WTC11 (cell line): ENCODE results near the gene NDC1. TPM values are rescaled to one million over a fixed set of nuclear protein-coding genes. Genes with fewer than 3 reads are reported as not detected.

ENCODE experiments used
- ATAC-seq: fragments of 200-7000 bp; cut with Tn5 transposase; 2 replicates; pipeline ENCODE4 v1.10.0; 2021; ENCODE audit warnings: mild to moderate bottlenecking, moderate library complexity
- Bru-seq: library from RNA; stranded (reverse); fragments of 400-500 nt; gene quantifications from one replicate; lab custom pipeline; 2021; lab: Mats Ljungman, UMichigan
- CTCF ChIA-PET: fragments of 300-600 bp; sonication (Branson Sonifier 250); formaldehyde crosslinking; loops from one replicate; lab custom pipeline; 2021; ENCODE audit warnings: antibody characterized with exemption; lab: Charles Lee
- POLR2A ChIA-PET: fragments of 350-600 bp; sonication (Branson Sonifier 250); formaldehyde crosslinking; loops from one replicate; lab custom pipeline; 2021; ENCODE audit warnings: antibody characterized with exemption; lab: Charles Lee
- DNase-seq: peaks from one replicate; pipeline ENCODE4 v3.0.0; 2021; ENCODE audit warnings: low spot score
- H3K27ac Mint-ChIP-seq: 2 replicates; pipeline ENCODE4 v1.8.0; 2021; ENCODE audit warnings: mixed read lengths
- H3K27me3 Mint-ChIP-seq: 2 replicates; pipeline ENCODE4 v1.8.0; 2021; ENCODE audit warnings: low read depth, mild to moderate bottlenecking, moderate library complexity, mixed read lengths
- H3K36me3 Mint-ChIP-seq: 2 replicates; pipeline ENCODE4 v1.8.0; 2021; ENCODE audit warnings: mixed read lengths
- H3K4me1 Mint-ChIP-seq: 2 replicates; pipeline ENCODE4 v1.8.0; 2022; ENCODE audit warnings: mixed read lengths
- H3K4me3 Mint-ChIP-seq: 2 replicates; pipeline ENCODE4 v1.8.0; 2021; ENCODE audit warnings: mild to moderate bottlenecking, moderate library complexity, mixed read lengths
- H3K9me3 Mint-ChIP-seq: 2 replicates; pipeline ENCODE4 v1.8.0; 2021; ENCODE audit warnings: mixed read lengths
- CBFB ChIP-seq: sonication (generic); formaldehyde crosslinking; IDR thresholded peaks from 2 replicates; pipeline ENCODE4 v1.8.1; 2022; ENCODE audit warnings: mild to moderate bottlenecking, low read depth, missing genetic modification reagents
- ELF4 ChIP-seq: sonication (generic); formaldehyde crosslinking; IDR thresholded peaks from 2 replicates; pipeline ENCODE4 v1.8.1; 2022; ENCODE audit warnings: low read depth, mild to moderate bottlenecking, moderate library complexity, missing genetic modification reagents
- ETV6 ChIP-seq: sonication (generic); formaldehyde crosslinking; IDR thresholded peaks from 2 replicates; pipeline ENCODE4 v1.8.1; 2022; ENCODE audit warnings: mild to moderate bottlenecking, missing genetic modification reagents
- FOXK1 ChIP-seq: sonication (generic); formaldehyde crosslinking; IDR thresholded peaks from 2 replicates; pipeline ENCODE4 v1.8.0; 2022; ENCODE audit warnings: mild to moderate bottlenecking, moderate library complexity, missing genetic modification reagents
- FOXP1 ChIP-seq: sonication (generic); formaldehyde crosslinking; IDR thresholded peaks from 2 replicates; pipeline ENCODE4 v1.8.0; 2022; ENCODE audit warnings: missing genetic modification reagents, mild to moderate bottlenecking, moderate library complexity, borderline replicate concordance
- GABPB1 ChIP-seq: sonication (generic); formaldehyde crosslinking; IDR thresholded peaks from 2 replicates; pipeline ENCODE4 v1.8.1; 2023; ENCODE audit warnings: mild to moderate bottlenecking, missing genetic modification reagents
- GTF2I ChIP-seq: fragments of 250-450 bp; sonication (Bioruptor Pico); conservative IDR thresholded peaks from 2 replicates; pipeline ENCODE4 v1.4.0; 2021; ENCODE audit warnings: mild to moderate bottlenecking
- MXD4 ChIP-seq: fragments of 250-450 bp; sonication (Bioruptor Pico); IDR thresholded peaks from 2 replicates; pipeline ENCODE4 v1.8.0; 2021; ENCODE audit warnings: mild to moderate bottlenecking, moderate library complexity, borderline replicate concordance
- MYBL2 ChIP-seq: sonication (generic); formaldehyde crosslinking; IDR thresholded peaks from 2 replicates; pipeline ENCODE4 v1.8.1; 2023; ENCODE audit warnings: mild to moderate bottlenecking, moderate library complexity, missing genetic modification reagents
- NR1H2 ChIP-seq: sonication (generic); formaldehyde crosslinking; IDR thresholded peaks from 2 replicates; pipeline ENCODE4 v1.9.0; 2021; ENCODE audit warnings: mild to moderate bottlenecking, moderate library complexity, missing genetic modification reagents
- RELA ChIP-seq: sonication (generic); formaldehyde crosslinking; IDR thresholded peaks from 2 replicates; pipeline ENCODE4 v1.8.1; 2022; ENCODE audit warnings: missing genetic modification reagents, mild to moderate bottlenecking, borderline replicate concordance
- SMAD3 ChIP-seq: sonication (generic); formaldehyde crosslinking; IDR thresholded peaks from 2 replicates; pipeline ENCODE4 v1.8.0; 2022; ENCODE audit warnings: missing genetic modification reagents, mild to moderate bottlenecking, borderline replicate concordance
- SP1 ChIP-seq: sonication (generic); formaldehyde crosslinking; conservative IDR thresholded peaks from 2 replicates; pipeline ENCODE4 v1.8.1; 2022; ENCODE audit warnings: missing genetic modification reagents
- TCF7 ChIP-seq: sonication (generic); formaldehyde crosslinking; IDR thresholded peaks from 2 replicates; pipeline ENCODE4 v1.8.0; 2022; ENCODE audit warnings: mild to moderate bottlenecking, low read depth, missing genetic modification reagents, moderate library complexity
- ZNF232 ChIP-seq: sonication (generic); formaldehyde crosslinking; IDR thresholded peaks from 2 replicates; pipeline ENCODE4 v1.8.0; 2022; ENCODE audit warnings: mild to moderate bottlenecking, missing genetic modification reagents
- long read RNA-seq, 3 experiments: library from RNA in 1 of 3; library from capped mRNA in 1 of 3; library from polyadenylated mRNA in 1 of 3; unstranded in 2 of 3; stranded (forward) in 1 of 3; transcript quantifications; one replicate each; pipeline ENCODE4 v2.0.0, GENCODE V29; 2021
- total RNA-seq: library from RNA; stranded (reverse); gene quantifications from 3 replicates; pipeline ENCODE4 v1.2.3, GENCODE V29; 2021
- TF ChIP-seq, protein P1 (sequence below): sonication (generic); formaldehyde crosslinking; conservative IDR thresholded peaks from 2 replicates; pipeline ENCODE4 v1.8.1; 2022; ENCODE audit warnings: mild to moderate bottlenecking, missing genetic modification reagents
- TF ChIP-seq, protein P2 (sequence below): sonication (generic); formaldehyde crosslinking; IDR thresholded peaks from 2 replicates; pipeline ENCODE4 v1.8.1; 2023; ENCODE audit warnings: mild to moderate bottlenecking, missing genetic modification reagents, moderate library complexity
- TF ChIP-seq, protein P3 (sequence below): fragments of 250-450 bp; sonication (Bioruptor Pico); IDR thresholded peaks from 2 replicates; pipeline ENCODE4 v1.8.0; 2021; ENCODE audit warnings: mild to moderate bottlenecking
- TF ChIP-seq, protein P4 (sequence below): sonication (generic); formaldehyde crosslinking; IDR thresholded peaks from 2 replicates; pipeline ENCODE4 v1.8.1; 2022; ENCODE audit warnings: mild to moderate bottlenecking, moderate library complexity, missing genetic modification reagents
- TF ChIP-seq, protein P5 (sequence below): sonication (generic); formaldehyde crosslinking; IDR thresholded peaks from 2 replicates; pipeline ENCODE4 v1.8.1; 2023; ENCODE audit warnings: mild to moderate bottlenecking, moderate library complexity, missing genetic modification reagents
- TF ChIP-seq, protein P6 (sequence below): sonication (generic); formaldehyde crosslinking; IDR thresholded peaks from 2 replicates; pipeline ENCODE4 v1.8.0; 2022; ENCODE audit warnings: mild to moderate bottlenecking, missing genetic modification reagents
- TF ChIP-seq, protein P7 (sequence below): sonication (generic); formaldehyde crosslinking; IDR thresholded peaks from 2 replicates; pipeline ENCODE4 v1.8.1; 2023; ENCODE audit warnings: mild to moderate bottlenecking, missing genetic modification reagents, moderate library complexity
- TF ChIP-seq, protein P8 (sequence below): sonication (generic); formaldehyde crosslinking; IDR thresholded peaks from 2 replicates; pipeline ENCODE4 v1.8.0; 2022; ENCODE audit warnings: mild to moderate bottlenecking, missing genetic modification reagents

The NDC1 gene, protein sequence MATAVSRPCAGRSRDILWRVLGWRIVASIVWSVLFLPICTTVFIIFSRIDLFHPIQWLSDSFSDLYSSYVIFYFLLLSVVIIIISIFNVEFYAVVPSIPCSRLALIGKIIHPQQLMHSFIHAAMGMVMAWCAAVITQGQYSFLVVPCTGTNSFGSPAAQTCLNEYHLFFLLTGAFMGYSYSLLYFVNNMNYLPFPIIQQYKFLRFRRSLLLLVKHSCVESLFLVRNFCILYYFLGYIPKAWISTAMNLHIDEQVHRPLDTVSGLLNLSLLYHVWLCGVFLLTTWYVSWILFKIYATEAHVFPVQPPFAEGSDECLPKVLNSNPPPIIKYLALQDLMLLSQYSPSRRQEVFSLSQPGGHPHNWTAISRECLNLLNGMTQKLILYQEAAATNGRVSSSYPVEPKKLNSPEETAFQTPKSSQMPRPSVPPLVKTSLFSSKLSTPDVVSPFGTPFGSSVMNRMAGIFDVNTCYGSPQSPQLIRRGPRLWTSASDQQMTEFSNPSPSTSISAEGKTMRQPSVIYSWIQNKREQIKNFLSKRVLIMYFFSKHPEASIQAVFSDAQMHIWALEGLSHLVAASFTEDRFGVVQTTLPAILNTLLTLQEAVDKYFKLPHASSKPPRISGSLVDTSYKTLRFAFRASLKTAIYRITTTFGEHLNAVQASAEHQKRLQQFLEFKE
- total RNA-seq (52.4 to 61.2 TPM (median 54.2 TPM) in 3 replicates), Bru-seq, nascent RNA (percentile 84 among the genes with signal in this experiment)
- long read RNA-seq, experiment 1, full-length matches to known transcripts = 386 of 551 reads
- long read RNA-seq, experiment 1, partial matches to known transcripts = 61 of 551 reads
- long read RNA-seq, experiment 1, other reads (novel, unspliced or antisense) = 104 of 551 reads
- long read RNA-seq, experiment 2, full-length matches to known transcripts = 33 of 121 reads
- long read RNA-seq, experiment 2, partial matches to known transcripts = 30 of 121 reads
- long read RNA-seq, experiment 2, other reads (novel, unspliced or antisense) = 58 of 121 reads
- long read RNA-seq, experiment 3, full-length matches to known transcripts = 39 of 67 reads
- long read RNA-seq, experiment 3, partial matches to known transcripts = 6 of 67 reads
- long read RNA-seq, experiment 3, other reads (novel, unspliced or antisense) = 22 of 67 reads

DNA sequence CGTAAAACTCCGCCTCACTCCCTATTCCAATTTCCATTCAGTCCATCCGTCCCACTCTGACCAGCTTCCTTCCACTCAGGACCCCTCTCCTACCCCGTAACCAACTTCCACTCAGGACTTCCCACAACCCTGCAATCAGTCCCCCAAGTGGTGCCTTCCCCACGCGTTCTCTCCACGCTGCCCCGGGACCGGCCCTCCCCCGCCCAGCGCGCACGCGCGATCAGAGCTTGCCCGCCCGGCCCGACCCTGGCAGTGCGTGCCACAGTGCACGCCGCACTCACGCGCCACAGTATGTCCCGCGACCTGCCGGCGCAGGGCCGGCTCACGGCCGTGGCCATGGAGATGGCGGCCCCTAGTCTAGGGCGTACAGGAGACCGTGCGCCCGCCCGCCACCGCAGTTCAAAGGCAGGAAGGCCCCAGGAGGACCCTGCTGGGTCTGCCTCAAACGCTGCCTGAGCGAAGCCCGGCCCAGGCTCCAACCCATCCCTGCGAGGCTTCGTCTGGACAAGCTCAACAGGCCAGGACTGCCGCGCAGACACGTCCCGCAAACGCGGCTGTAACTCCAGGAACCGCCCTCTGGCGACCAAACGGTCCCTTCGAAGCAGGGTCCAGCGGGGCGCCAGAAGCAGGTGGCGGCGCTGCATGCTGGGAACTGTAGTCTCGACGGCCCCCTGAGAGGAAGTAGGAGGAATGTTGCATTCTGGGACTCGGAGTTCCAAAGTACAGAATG, at the start of gene NDC1:
NDC1 (minus strand) TSS at position 373 of the 730 bp plus-strand sequence; CDS start at position 338, 35 bp downstream.
- Mint-ChIP-seq H3K4me1 (peaks cover 10% of the 10 kb centered on the region), H3K27ac (peak within 1 kb of the TSS; percentile 95), H3K36me3 (peaks cover 26% of the 10 kb centered on the region), H3K9me3 (peaks cover 14% of the 10 kb centered on the region), H3K4me3 (peak within 1 kb of the TSS; percentile 99), H3K27me3 (peaks cover 10% of the 10 kb centered on the region)
- ChIA-PET CTCF (interaction anchor here (0.9 to 2.5 kb wide), 7 partner anchors 12 to 107 kb away, joined by 3 to 10 read pairs (median 3); partner anchors contain the start of gene IFT25), POLR2A (interaction anchor here (1.7 kb wide), 1 partner anchor 108 kb away, joined by 7 read pairs; the partner anchor contains the start of genes IFT25 and LRRC42)
- DNase-seq = peak; percentile 93
- ATAC-seq = peak; percentile 95
- TF ChIP-seq, protein P1, sequence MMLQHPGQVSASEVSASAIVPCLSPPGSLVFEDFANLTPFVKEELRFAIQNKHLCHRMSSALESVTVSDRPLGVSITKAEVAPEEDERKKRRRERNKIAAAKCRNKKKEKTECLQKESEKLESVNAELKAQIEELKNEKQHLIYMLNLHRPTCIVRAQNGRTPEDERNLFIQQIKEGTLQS = no peak
- TF ChIP-seq CBFB (CRISPR knock-in tag) (no peak), ELF4 (0 out of 2 replicates have a peak, but pooled peaks have one; percentile 27), ETV6 (CRISPR knock-in tag) (peak; percentile 81), FOXP1 (peak; percentile 86), FOXK1 (CRISPR knock-in tag) (peak; percentile 51), MXD4 (CRISPR knock-in tag) (no peak), GTF2I (CRISPR knock-in tag) (no peak), MYBL2 (CRISPR knock-in tag) (peak; percentile 83; the same call in 1 of the 2 replicates), SP1 (CRISPR knock-in tag) (peak; percentile 77; the same call in 1 of the 2 replicates), SMAD3 (CRISPR knock-in tag) (peak; percentile 34; the same call in 1 of the 2 replicates), GABPB1 (CRISPR knock-in tag) (peak; percentile 87), RELA (CRISPR knock-in tag) (0 out of 2 replicates have a peak, but pooled peaks have one; percentile 57), ZNF232 (CRISPR knock-in tag) (peak; percentile 90; the same call in 1 of the 2 replicates), TCF7 (CRISPR knock-in tag) (peak; percentile 68; the same call in 1 of the 2 replicates), NR1H2 (CRISPR knock-in tag) (no peak)
- TF ChIP-seq, protein P2, sequence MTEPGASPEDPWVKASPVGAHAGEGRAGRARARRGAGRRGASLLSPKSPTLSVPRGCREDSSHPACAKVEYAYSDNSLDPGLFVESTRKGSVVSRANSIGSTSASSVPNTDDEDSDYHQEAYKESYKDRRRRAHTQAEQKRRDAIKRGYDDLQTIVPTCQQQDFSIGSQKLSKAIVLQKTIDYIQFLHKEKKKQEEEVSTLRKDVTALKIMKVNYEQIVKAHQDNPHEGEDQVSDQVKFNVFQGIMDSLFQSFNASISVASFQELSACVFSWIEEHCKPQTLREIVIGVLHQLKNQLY (CRISPR knock-in tag) = peak; percentile 60; the same call in 1 of the 2 replicates
- TF ChIP-seq, protein P3, sequence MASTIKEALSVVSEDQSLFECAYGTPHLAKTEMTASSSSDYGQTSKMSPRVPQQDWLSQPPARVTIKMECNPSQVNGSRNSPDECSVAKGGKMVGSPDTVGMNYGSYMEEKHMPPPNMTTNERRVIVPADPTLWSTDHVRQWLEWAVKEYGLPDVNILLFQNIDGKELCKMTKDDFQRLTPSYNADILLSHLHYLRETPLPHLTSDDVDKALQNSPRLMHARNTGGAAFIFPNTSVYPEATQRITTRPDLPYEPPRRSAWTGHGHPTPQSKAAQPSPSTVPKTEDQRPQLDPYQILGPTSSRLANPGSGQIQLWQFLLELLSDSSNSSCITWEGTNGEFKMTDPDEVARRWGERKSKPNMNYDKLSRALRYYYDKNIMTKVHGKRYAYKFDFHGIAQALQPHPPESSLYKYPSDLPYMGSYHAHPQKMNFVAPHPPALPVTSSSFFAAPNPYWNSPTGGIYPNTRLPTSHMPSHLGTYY = no peak
- TF ChIP-seq, protein P4, sequence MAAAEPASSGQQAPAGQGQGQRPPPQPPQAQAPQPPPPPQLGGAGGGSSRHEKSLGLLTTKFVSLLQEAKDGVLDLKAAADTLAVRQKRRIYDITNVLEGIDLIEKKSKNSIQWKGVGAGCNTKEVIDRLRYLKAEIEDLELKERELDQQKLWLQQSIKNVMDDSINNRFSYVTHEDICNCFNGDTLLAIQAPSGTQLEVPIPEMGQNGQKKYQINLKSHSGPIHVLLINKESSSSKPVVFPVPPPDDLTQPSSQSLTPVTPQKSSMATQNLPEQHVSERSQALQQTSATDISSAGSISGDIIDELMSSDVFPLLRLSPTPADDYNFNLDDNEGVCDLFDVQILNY = peak; percentile 70; the same call in 1 of the 2 replicates
- TF ChIP-seq, protein P5, sequence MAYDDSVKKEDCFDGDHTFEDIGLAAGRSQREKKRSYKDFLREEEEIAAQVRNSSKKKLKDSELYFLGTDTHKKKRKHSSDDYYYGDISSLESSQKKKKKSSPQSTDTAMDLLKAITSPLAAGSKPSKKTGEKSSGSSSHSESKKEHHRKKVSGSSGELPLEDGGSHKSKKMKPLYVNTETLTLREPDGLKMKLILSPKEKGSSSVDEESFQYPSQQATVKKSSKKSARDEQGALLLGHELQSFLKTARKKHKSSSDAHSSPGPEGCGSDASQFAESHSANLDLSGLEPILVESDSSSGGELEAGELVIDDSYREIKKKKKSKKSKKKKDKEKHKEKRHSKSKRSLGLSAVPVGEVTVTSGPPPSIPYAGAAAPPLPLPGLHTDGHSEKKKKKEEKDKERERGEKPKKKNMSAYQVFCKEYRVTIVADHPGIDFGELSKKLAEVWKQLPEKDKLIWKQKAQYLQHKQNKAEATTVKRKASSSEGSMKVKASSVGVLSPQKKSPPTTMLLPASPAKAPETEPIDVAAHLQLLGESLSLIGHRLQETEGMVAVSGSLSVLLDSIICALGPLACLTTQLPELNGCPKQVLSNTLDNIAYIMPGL (CRISPR knock-in tag) = peak; percentile 89
- TF ChIP-seq, protein P6, sequence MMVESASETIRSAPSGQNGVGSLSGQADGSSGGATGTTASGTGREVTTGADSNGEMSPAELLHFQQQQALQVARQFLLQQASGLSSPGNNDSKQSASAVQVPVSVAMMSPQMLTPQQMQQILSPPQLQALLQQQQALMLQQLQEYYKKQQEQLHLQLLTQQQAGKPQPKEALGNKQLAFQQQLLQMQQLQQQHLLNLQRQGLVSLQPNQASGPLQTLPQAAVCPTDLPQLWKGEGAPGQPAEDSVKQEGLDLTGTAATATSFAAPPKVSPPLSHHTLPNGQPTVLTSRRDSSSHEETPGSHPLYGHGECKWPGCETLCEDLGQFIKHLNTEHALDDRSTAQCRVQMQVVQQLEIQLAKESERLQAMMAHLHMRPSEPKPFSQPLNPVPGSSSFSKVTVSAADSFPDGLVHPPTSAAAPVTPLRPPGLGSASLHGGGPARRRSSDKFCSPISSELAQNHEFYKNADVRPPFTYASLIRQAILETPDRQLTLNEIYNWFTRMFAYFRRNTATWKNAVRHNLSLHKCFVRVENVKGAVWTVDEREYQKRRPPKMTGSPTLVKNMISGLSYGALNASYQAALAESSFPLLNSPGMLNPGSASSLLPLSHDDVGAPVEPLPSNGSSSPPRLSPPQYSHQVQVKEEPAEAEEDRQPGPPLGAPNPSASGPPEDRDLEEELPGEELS = 0 out of 2 replicates have a peak, but pooled peaks have one; percentile 18
- TF ChIP-seq, protein P7, sequence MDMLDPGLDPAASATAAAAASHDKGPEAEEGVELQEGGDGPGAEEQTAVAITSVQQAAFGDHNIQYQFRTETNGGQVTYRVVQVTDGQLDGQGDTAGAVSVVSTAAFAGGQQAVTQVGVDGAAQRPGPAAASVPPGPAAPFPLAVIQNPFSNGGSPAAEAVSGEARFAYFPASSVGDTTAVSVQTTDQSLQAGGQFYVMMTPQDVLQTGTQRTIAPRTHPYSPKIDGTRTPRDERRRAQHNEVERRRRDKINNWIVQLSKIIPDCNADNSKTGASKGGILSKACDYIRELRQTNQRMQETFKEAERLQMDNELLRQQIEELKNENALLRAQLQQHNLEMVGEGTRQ (CRISPR knock-in tag) = no peak
- TF ChIP-seq, protein P8, sequence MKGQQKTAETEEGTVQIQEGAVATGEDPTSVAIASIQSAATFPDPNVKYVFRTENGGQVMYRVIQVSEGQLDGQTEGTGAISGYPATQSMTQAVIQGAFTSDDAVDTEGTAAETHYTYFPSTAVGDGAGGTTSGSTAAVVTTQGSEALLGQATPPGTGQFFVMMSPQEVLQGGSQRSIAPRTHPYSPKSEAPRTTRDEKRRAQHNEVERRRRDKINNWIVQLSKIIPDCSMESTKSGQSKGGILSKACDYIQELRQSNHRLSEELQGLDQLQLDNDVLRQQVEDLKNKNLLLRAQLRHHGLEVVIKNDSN = peak; percentile 45; the same call in 1 of the 2 replicates
